Esophagus squamous epithelium (tissue), 4 donors: ENCODE results near the gene CAND2.

Source experiments
- POLR2A ChIP-seq, 4 donors: fragments of 450-650 bp; IDR thresholded peaks; one replicate each; pipeline ENCODE4 v1.6.1; 2017; ENCODE audit warnings: antibody characterized with exemption in 4 of 4, mild to moderate bottlenecking in 4 of 4, moderate library complexity in 3 of 4
- TF ChIP-seq, protein P1 (sequence below), 6 experiments: fragments of 450-650 bp in 4 of 6; fragments of 200-600 bp in 2 of 6; sonication (generic) in 2 of 6; IDR thresholded peaks; one replicate each; pipeline ENCODE4 v1.5.1; 2016 to 2019; ENCODE audit warnings: antibody characterized with exemption in 6 of 6, mild to moderate bottlenecking in 4 of 6, moderate library complexity in 4 of 6

DNA sequence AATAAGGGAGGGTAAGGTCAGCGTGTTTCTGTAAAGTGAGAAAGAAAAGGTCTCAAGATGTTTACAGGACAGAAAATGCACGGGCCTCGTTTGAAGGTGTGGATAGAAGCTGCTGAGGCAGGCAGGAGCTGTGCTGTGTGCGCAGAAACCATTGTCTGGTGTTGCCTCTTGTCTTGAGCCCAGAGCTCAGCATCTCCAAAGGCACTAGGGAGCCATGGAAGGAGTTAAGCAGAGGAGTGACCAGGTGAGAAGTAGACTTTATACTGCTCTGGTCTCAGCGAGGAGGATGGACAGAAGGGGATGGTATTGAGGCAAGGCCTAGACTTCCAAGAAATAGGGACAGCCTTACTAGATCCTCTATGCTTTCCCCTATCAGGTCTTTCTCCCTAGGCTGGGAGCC, 13.0 kb downstream of the CAND2 start:
- no peak for TF ChIP-seq POLR2A (IDR thresholded peaks at IDR 0.05)
- TF ChIP-seq, protein P1, sequence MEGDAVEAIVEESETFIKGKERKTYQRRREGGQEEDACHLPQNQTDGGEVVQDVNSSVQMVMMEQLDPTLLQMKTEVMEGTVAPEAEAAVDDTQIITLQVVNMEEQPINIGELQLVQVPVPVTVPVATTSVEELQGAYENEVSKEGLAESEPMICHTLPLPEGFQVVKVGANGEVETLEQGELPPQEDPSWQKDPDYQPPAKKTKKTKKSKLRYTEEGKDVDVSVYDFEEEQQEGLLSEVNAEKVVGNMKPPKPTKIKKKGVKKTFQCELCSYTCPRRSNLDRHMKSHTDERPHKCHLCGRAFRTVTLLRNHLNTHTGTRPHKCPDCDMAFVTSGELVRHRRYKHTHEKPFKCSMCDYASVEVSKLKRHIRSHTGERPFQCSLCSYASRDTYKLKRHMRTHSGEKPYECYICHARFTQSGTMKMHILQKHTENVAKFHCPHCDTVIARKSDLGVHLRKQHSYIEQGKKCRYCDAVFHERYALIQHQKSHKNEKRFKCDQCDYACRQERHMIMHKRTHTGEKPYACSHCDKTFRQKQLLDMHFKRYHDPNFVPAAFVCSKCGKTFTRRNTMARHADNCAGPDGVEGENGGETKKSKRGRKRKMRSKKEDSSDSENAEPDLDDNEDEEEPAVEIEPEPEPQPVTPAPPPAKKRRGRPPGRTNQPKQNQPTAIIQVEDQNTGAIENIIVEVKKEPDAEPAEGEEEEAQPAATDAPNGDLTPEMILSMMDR (IDR thresholded peaks at IDR 0.05): no peak
